Measurements from ENCODE around the gene CILP.

GRCh38 chr15:65184868-65185717 lies 26.2 kb downstream of the CILP start, which contains the start of gene CLPX:
- TF ChIP-seq POLR2A (IDR thresholded peaks at IDR 0.05; ENCODE audit: low read depth, low read length): peak; percentile 83
- peak; percentile 88 for TF ChIP-seq POLR2AphosphoS5 (IDR thresholded peaks at IDR 0.05; ENCODE audit: low read depth, low read length)
- 0 out of 2 replicates have a peak, but pooled peaks have one; percentile 4 for TF ChIP-seq SPI1 (IDR thresholded peaks at IDR 0.05; ENCODE audit: low read depth, low read length)
- peak; percentile 11; the same call in 1 of the 2 replicates for TF ChIP-seq TAF1 (IDR thresholded peaks at IDR 0.05; ENCODE audit: low read depth, low read length)
- no peak for TF ChIP-seq PAX5 (IDR thresholded peaks at IDR 0.05; ENCODE audit: insufficient read depth, low read length, severe bottlenecking)
- TF ChIP-seq POU2F2 (IDR thresholded peaks at IDR 0.05; ENCODE audit: low read depth, low read length): peak; percentile 67; the same call in 1 of the 2 replicates
